ENCODE results near the gene ZNF564. TPM values are rescaled to one million over a fixed set of nuclear protein-coding genes. Genes with fewer than 3 reads are reported as not detected.

The ZNF564 gene
- total RNA-seq, 1 donor from 2014 or later: 11.5 TPM

DNA sequence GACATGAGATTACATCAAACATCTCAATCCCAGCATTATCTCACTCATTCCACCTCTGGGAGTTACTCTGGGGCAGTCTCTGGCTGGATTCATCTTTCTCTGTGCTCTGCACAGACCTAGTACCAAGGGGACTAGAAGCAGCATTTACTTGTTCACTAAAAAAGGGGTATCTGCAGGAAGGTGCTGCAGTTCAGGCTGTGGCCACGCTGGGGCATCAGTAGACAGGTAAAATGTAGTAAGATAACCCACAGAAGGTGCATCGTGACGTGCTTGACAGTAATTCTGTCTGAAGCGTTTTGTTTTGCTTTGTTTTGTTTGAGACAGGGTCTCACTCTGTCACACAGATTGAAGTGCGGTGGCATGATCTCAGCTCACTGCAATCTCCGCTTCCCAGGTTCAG, 29.3 kb downstream of the ZNF564 start:
- Histone ChIP-seq H4K20me1 (ENCODE audit: insufficient read depth, low read length) (no peaks in the 10 kb centered on the region), H3K9me3 (ENCODE audit: insufficient read depth, low read depth, low read length) (peaks cover 50% of the 10 kb centered on the region)
- no peaks in the 10 kb centered on the region for H3K27me3 Mint-ChIP-seq (ENCODE audit: low read depth, unreplicated experiment)

DNA sequence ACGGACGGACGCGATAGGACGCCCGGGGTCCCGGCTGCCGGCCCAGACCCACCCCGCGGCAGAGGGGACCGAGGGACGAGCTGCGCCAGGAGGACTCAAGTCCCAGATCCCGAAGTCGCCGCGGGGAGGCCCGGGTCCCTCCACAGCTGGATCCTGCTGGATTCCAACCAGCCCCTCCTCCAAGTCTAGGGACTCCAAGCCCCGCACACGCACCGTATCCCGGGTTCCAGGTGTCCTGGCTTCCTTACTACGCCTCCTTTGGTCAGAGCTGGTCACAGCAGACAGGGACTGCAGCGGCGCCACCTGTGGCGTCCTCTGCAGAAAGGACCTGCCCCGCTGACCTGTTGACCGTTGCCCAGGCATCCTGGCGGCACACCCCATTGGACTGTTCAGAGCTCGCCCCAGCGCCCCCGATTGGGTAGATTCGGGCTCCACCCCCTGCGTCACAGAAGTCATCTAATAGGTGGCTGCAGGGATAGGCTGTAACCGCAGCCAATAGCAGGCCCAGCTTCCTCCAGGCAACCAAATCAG, 37.7 kb downstream of the ZNF564 start:
- Histone ChIP-seq H4K20me1 (ENCODE audit: insufficient read depth, low read length) (no peaks in the 10 kb centered on the region), H3K4me2 (ENCODE audit: low read length) (no peak overlapping the region), H3K27ac (ENCODE audit: low read depth, low read length) (no peak overlapping the region), H3K4me1 (ENCODE audit: insufficient read depth, low read length) (no peaks in the 10 kb centered on the region), H3K9me3 (ENCODE audit: insufficient read depth, low read depth, low read length) (peaks cover 16% of the 10 kb centered on the region), H3K9ac (ENCODE audit: low read length) (no peak overlapping the region), H3K36me3 (ENCODE audit: insufficient read depth, low read length) (no peaks in the 10 kb centered on the region), H3K79me2 (ENCODE audit: insufficient read depth, low read length) (no peaks in the 10 kb centered on the region), H2AFZ (ENCODE audit: low read depth, low read length) (no peak overlapping the region), H3K4me3 (ENCODE audit: insufficient read depth, low read depth, low read length) (no peak overlapping the region), H3K27me3 (ENCODE audit: insufficient read depth, low read length) (no peaks in the 10 kb centered on the region)
- DNase-seq (ENCODE audit: low read depth): no peak
- H3K9me3 Mint-ChIP-seq (ENCODE audit: unreplicated experiment): peaks cover 55% of the 10 kb centered on the region
- no peaks in the 10 kb centered on the region for H3K4me1 Mint-ChIP-seq (ENCODE audit: low read depth, unreplicated experiment)
- FAIRE-seq: no peak
- H3K27ac Mint-ChIP-seq (ENCODE audit: unreplicated experiment): no peak overlapping the region
- peaks cover 32% of the 10 kb centered on the region for H3K36me3 Mint-ChIP-seq (ENCODE audit: low read depth, unreplicated experiment)
- H3K27me3 Mint-ChIP-seq (ENCODE audit: low read depth, unreplicated experiment): no peaks in the 10 kb centered on the region
- TF ChIP-seq, protein P1, sequence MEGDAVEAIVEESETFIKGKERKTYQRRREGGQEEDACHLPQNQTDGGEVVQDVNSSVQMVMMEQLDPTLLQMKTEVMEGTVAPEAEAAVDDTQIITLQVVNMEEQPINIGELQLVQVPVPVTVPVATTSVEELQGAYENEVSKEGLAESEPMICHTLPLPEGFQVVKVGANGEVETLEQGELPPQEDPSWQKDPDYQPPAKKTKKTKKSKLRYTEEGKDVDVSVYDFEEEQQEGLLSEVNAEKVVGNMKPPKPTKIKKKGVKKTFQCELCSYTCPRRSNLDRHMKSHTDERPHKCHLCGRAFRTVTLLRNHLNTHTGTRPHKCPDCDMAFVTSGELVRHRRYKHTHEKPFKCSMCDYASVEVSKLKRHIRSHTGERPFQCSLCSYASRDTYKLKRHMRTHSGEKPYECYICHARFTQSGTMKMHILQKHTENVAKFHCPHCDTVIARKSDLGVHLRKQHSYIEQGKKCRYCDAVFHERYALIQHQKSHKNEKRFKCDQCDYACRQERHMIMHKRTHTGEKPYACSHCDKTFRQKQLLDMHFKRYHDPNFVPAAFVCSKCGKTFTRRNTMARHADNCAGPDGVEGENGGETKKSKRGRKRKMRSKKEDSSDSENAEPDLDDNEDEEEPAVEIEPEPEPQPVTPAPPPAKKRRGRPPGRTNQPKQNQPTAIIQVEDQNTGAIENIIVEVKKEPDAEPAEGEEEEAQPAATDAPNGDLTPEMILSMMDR (IDR thresholded peaks at IDR 0.05; ENCODE audit: insufficient read depth, low read depth, low read length): no peak
- TF ChIP-seq EZH2 (IDR thresholded peaks at IDR 0.05; ENCODE audit: insufficient read depth, low read length): no peak
- H3K4me3 Mint-ChIP-seq (ENCODE audit: unreplicated experiment): no peak overlapping the region

More for the DNA sequence above, 29.3 kb downstream of the ZNF564 start:
- Mint-ChIP-seq H3K27ac (ENCODE audit: unreplicated experiment) (no peak overlapping the region), H3K4me1 (ENCODE audit: low read depth, unreplicated experiment) (no peaks in the 10 kb centered on the region), H3K4me3 (ENCODE audit: unreplicated experiment) (no peak overlapping the region), H3K9me3 (ENCODE audit: unreplicated experiment) (peaks cover 91% of the 10 kb centered on the region), H3K36me3 (ENCODE audit: low read depth, unreplicated experiment) (peaks cover 80% of the 10 kb centered on the region)
- no peaks in the 10 kb centered on the region for H3K4me1 ChIP-seq (ENCODE audit: insufficient read depth, low read length)
- FAIRE-seq (no peak), DNase-seq (ENCODE audit: low read depth) (no peak)
- peaks cover 17% of the 10 kb centered on the region for H3K36me3 ChIP-seq (ENCODE audit: insufficient read depth, low read length)
- H3K79me2 ChIP-seq (ENCODE audit: insufficient read depth, low read length): no peaks in the 10 kb centered on the region
- H3K9ac ChIP-seq (ENCODE audit: low read length): no peak overlapping the region
- H3K27me3 ChIP-seq (ENCODE audit: insufficient read depth, low read length): no peaks in the 10 kb centered on the region
- no peak overlapping the region for H3K4me2 ChIP-seq (ENCODE audit: low read length)
- H2AFZ ChIP-seq (ENCODE audit: low read depth, low read length): no peak overlapping the region
- peak overlapping the region; percentile 20 for H3K4me3 ChIP-seq (ENCODE audit: insufficient read depth, low read depth, low read length)
- no peak overlapping the region for H3K27ac ChIP-seq (ENCODE audit: low read depth, low read length)
- no peak for TF ChIP-seq EZH2 (IDR thresholded peaks at IDR 0.05; ENCODE audit: insufficient read depth, low read length)
- TF ChIP-seq, protein P1 (IDR thresholded peaks at IDR 0.05; ENCODE audit: insufficient read depth, low read depth, low read length): no peak

DNA sequence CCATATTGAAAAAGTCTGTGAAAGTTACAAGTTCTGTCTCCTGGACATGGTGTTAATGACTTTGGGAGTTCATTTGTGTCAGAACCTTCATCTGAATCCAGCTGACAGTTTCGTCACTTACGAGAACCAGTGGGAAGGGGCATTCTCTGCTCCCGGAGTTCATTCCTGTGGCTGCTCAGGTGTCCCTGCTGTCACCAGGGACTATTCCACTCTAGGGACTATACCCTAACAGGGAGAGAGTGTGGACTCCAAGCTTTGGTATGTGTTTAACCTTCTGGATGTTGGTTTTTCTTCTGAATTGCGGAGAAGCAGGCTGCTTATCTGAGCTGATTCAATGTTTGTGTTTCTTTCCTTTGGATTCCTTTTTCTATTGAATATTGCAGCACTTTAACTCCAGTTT, 54.2 kb downstream of the ZNF564 start:
- peak overlapping the region; percentile 4 for H3K4me3 Mint-ChIP-seq (ENCODE audit: unreplicated experiment)

More for the DNA sequence above, 54.2 kb downstream of the ZNF564 start:
- no peaks in the 10 kb centered on the region for H4K20me1 ChIP-seq (ENCODE audit: insufficient read depth, low read length)
- H3K27ac ChIP-seq (ENCODE audit: low read depth, low read length): no peak overlapping the region
- H3K4me1 Mint-ChIP-seq (ENCODE audit: low read depth, unreplicated experiment): no peaks in the 10 kb centered on the region
- no peak overlapping the region for H2AFZ ChIP-seq (ENCODE audit: low read depth, low read length)
- no peak for FAIRE-seq
- no peak overlapping the region for H3K4me2 ChIP-seq (ENCODE audit: low read length)
- H3K27ac Mint-ChIP-seq (ENCODE audit: unreplicated experiment): no peak overlapping the region
- no peak overlapping the region for H3K4me3 ChIP-seq (ENCODE audit: insufficient read depth, low read depth, low read length)
- peaks cover 4% of the 10 kb centered on the region for H3K4me1 ChIP-seq (ENCODE audit: insufficient read depth, low read length)
- peaks cover 6% of the 10 kb centered on the region for H3K9me3 Mint-ChIP-seq (ENCODE audit: unreplicated experiment)
- DNase-seq (ENCODE audit: low read depth): no peak
- H3K36me3 ChIP-seq (ENCODE audit: insufficient read depth, low read length): no peaks in the 10 kb centered on the region
- H3K9me3 ChIP-seq (ENCODE audit: insufficient read depth, low read depth, low read length): no peaks in the 10 kb centered on the region
- peaks cover under 1% of the 10 kb centered on the region for H3K36me3 Mint-ChIP-seq (ENCODE audit: low read depth, unreplicated experiment)
- H3K79me2 ChIP-seq (ENCODE audit: insufficient read depth, low read length): no peaks in the 10 kb centered on the region
- no peak overlapping the region for H3K9ac ChIP-seq (ENCODE audit: low read length)
- H3K27me3 Mint-ChIP-seq (ENCODE audit: low read depth, unreplicated experiment): no peaks in the 10 kb centered on the region
- TF ChIP-seq, protein P1 (IDR thresholded peaks at IDR 0.05; ENCODE audit: insufficient read depth, low read depth, low read length): no peak
- no peak for TF ChIP-seq EZH2 (IDR thresholded peaks at IDR 0.05; ENCODE audit: insufficient read depth, low read length)
- H3K27me3 ChIP-seq (ENCODE audit: insufficient read depth, low read length): no peaks in the 10 kb centered on the region
